ENCODE measurements around the gene FAM169A. TPM values are rescaled to one million over a fixed set of nuclear protein-coding genes. Genes with fewer than 3 reads are reported as not detected.
A peak's percentile ranks its signal among the peaks of the same experiment; 100 is the strongest.

Gene FAM169A
- total RNA-seq, 5 donors from 2014 or later (not counting 1 experiment from before 2014, with no cell fraction given), result 12.5 to 15.9 (median 12.6) TPM

DNA sequence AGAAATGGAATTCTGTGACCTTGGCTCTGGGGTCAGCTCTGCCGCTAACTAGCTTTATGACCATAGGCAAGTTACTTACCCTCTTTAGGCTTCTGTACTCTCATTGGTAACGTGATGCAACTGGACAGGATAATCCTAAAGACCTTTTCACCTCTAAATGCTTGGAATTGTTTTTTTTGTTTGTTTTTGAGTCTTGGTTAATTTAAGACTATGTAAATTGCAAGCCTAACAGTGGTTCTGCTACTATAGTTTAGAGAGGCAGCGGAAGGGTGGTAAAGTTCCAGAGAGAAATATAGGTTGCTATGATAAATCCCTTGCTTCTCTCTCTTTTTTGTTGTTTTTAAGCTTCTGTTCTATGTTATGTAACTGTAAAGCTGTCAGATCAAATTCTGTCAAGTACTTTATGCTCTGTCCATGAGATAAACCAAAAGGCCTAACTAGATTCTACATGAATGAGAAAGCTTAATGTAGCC lies 17.6 kb downstream of the FAM169A start:
- H3K36me3 Mint-ChIP-seq, result no peaks in the 10 kb centered on the region
- no peak overlapping the region for H3K4me3 ChIP-seq (ENCODE audit: control insufficient read depth in 1 of 2, extremely low read depth in 1 of 2, low read length in 1 of 2)
- no peak overlapping the region for H3K27ac Mint-ChIP-seq
- CTCF ChIA-PET, result no interaction called here
- no peaks in the 10 kb centered on the region for H3K27me3 ChIP-seq (replicated peaks in 1 of 2; ENCODE audit: control insufficient read depth in 2 of 2, extremely low read depth in 1 of 2, insufficient read depth in 2 of 2, low read length in 1 of 2)
- no peaks in the 10 kb centered on the region for H3K9me3 ChIP-seq
- no peaks in the 10 kb centered on the region for H3K36me3 ChIP-seq (ENCODE audit: control insufficient read depth in 2 of 2, extremely low read depth in 1 of 2, insufficient read depth in 1 of 2, low read length in 1 of 2)
- H3K27me3 Mint-ChIP-seq, result no peaks in the 10 kb centered on the region
- POLR2A ChIA-PET, result interaction anchor here in 1 of 2 donors (1.1 kb wide), 1 partner anchor 8 kb away, joined by 5 read pairs; no protein-coding TSS in a partner anchor
- no peaks in the 10 kb centered on the region for H3K9me3 Mint-ChIP-seq
- peaks cover 0 to 4% of the 10 kb centered on the region in 2 experiments for H3K4me1 ChIP-seq (ENCODE audit: control insufficient read depth in 1 of 2, extremely low read depth in 1 of 2, insufficient read depth in 2 of 2, low read length in 2 of 2)
- H3K4me1 Mint-ChIP-seq, result peaks cover 59 to 71% (median 66%) of the 10 kb centered on the region in 3 donors
- WGBS (ENCODE audit: insufficient coverage), result no CpG with 5 or more reads among the region's 3 CpGs
- H3K27ac ChIP-seq (ENCODE audit: low read length), result no peak overlapping the region
- no peak overlapping the region for H3K4me3 Mint-ChIP-seq
- no peak for ATAC-seq (replicated peaks in 1 of 4)
- DNase-seq, result no peak

DNA sequence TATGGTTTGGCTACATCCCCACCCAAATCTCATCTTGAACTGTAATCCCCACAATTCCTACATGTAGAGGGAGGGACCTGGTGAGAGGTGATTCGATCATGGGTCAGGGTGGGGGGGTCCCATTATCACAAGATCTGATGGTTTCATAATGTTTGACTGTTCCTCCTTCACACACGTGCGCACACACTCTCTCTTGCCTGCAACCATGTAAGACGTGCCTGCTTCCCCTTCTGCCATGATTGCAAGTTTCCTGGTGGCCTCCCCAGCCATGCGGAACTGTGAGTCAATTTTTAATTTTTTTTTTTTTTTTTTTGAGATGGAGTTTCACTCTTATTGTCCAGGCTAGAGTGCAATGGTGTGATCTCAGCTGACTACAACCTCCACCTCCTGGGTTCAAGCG lies 27.0 kb downstream of the FAM169A start:
- Mint-ChIP-seq H3K36me3 (peaks cover 25% of the 10 kb centered on the region), H3K4me3 (no peak overlapping the region), H3K9me3 (no peaks in the 10 kb centered on the region), H3K27ac (no peak overlapping the region), H3K4me1 (peaks cover 18 to 31% (median 24%) of the 10 kb centered on the region in 3 donors), H3K27me3 (no peaks in the 10 kb centered on the region)
- Histone ChIP-seq H3K4me3 (ENCODE audit: control insufficient read depth in 1 of 2, extremely low read depth in 1 of 2, low read length in 1 of 2) (no peak overlapping the region), H3K36me3 (ENCODE audit: control insufficient read depth in 2 of 2, extremely low read depth in 1 of 2, insufficient read depth in 1 of 2, low read length in 1 of 2) (peaks cover 0 to 5% of the 10 kb centered on the region in 2 donors), H3K27ac (ENCODE audit: low read length) (no peak overlapping the region), H3K9me3 (no peaks in the 10 kb centered on the region), H3K4me1 (ENCODE audit: control insufficient read depth in 1 of 2, extremely low read depth in 1 of 2, insufficient read depth in 2 of 2, low read length in 2 of 2) (peaks cover 0 to 8% of the 10 kb centered on the region in 2 experiments), H3K27me3 (replicated peaks in 1 of 2; ENCODE audit: control insufficient read depth in 2 of 2, extremely low read depth in 1 of 2, insufficient read depth in 2 of 2, low read length in 1 of 2) (no peaks in the 10 kb centered on the region)
- WGBS (ENCODE audit: insufficient coverage), result no CpG with 5 or more reads among the region's 6 CpGs
- ATAC-seq (replicated peaks in 1 of 4) (no peak), DNase-seq (no peak)
- ChIA-PET POLR2A (no interaction called here), CTCF (interaction anchor here in 1 of 2 donors (0.6 kb wide), 1 partner anchor 78 kb away, joined by 4 read pairs; no protein-coding TSS in a partner anchor)

- no peaks in the 10 kb centered on the region for H3K27me3 Mint-ChIP-seq
- peaks cover 13 to 26% (median 16%) of the 10 kb centered on the region in 3 donors for H3K4me1 Mint-ChIP-seq
- H3K27me3 ChIP-seq (replicated peaks in 1 of 2; ENCODE audit: control insufficient read depth in 2 of 2, extremely low read depth in 1 of 2, insufficient read depth in 2 of 2, low read length in 1 of 2), result no peaks in the 10 kb centered on the region
- peaks cover 25% of the 10 kb centered on the region for H3K36me3 Mint-ChIP-seq
- H3K27ac ChIP-seq (ENCODE audit: low read length), result no peak overlapping the region
- DNase-seq, result no peak
- H3K4me1 ChIP-seq (ENCODE audit: control insufficient read depth in 1 of 2, extremely low read depth in 1 of 2, insufficient read depth in 2 of 2, low read length in 2 of 2), result peaks cover 0 to 8% of the 10 kb centered on the region in 2 experiments
- WGBS (ENCODE audit: insufficient coverage), result 8% methylated on average over 2 of the region's 2 CpGs
- ChIA-PET POLR2A (interaction anchor here in 1 of 2 donors (0.8 kb wide), 1 partner anchor 14 kb away, joined by 5 read pairs; no protein-coding TSS in a partner anchor), CTCF (interaction anchor here (0.5 to 1.2 kb wide), 4 partner anchors 12 to 82 kb away, joined by 3 to 4 read pairs (median 4); no protein-coding TSS in a partner anchor)
- H3K4me3 ChIP-seq (ENCODE audit: control insufficient read depth in 1 of 2, extremely low read depth in 1 of 2, low read length in 1 of 2), result no peak overlapping the region
- peak overlapping the region; percentile 18 to 32 for H3K27ac Mint-ChIP-seq
- H3K9me3 ChIP-seq, result no peaks in the 10 kb centered on the region
- no peak overlapping the region for H3K4me3 Mint-ChIP-seq
- ATAC-seq (replicated peaks in 1 of 4), result no peak
- H3K9me3 Mint-ChIP-seq, result no peaks in the 10 kb centered on the region
- peaks cover 0 to 7% of the 10 kb centered on the region in 2 donors for H3K36me3 ChIP-seq (ENCODE audit: control insufficient read depth in 2 of 2, extremely low read depth in 1 of 2, insufficient read depth in 1 of 2, low read length in 1 of 2)
These were observed 27.9 kb downstream of the FAM169A start for GRCh38 chr5:74838262-74838661.

GRCh38 chr5:74837115-74837514 lies 29.1 kb downstream of the FAM169A start:
- Mint-ChIP-seq H3K27ac (no peak overlapping the region), H3K27me3 (no peaks in the 10 kb centered on the region), H3K4me3 (no peak overlapping the region), H3K9me3 (no peaks in the 10 kb centered on the region), H3K36me3 (peaks cover 28% of the 10 kb centered on the region), H3K4me1 (peaks cover 9 to 18% (median 11%) of the 10 kb centered on the region in 3 donors)
- Histone ChIP-seq H3K36me3 (ENCODE audit: control insufficient read depth in 2 of 2, extremely low read depth in 1 of 2, insufficient read depth in 1 of 2, low read length in 1 of 2) (peaks cover 0 to 12% of the 10 kb centered on the region in 2 donors), H3K27ac (ENCODE audit: low read length) (no peak overlapping the region), H3K4me1 (ENCODE audit: control insufficient read depth in 1 of 2, extremely low read depth in 1 of 2, insufficient read depth in 2 of 2, low read length in 2 of 2) (peaks cover 0 to 8% of the 10 kb centered on the region in 2 experiments), H3K27me3 (replicated peaks in 1 of 2; ENCODE audit: control insufficient read depth in 2 of 2, extremely low read depth in 1 of 2, insufficient read depth in 2 of 2, low read length in 1 of 2) (no peaks in the 10 kb centered on the region), H3K9me3 (no peaks in the 10 kb centered on the region), H3K4me3 (ENCODE audit: control insufficient read depth in 1 of 2, extremely low read depth in 1 of 2, low read length in 1 of 2) (no peak overlapping the region)
- ATAC-seq (replicated peaks in 1 of 4) (no peak), DNase-seq (no peak)
- ChIA-PET CTCF (no interaction called here), POLR2A (no interaction called here)
- 83% methylated on average over 1 of the region's 1 CpG for WGBS (ENCODE audit: insufficient coverage)

DNA sequence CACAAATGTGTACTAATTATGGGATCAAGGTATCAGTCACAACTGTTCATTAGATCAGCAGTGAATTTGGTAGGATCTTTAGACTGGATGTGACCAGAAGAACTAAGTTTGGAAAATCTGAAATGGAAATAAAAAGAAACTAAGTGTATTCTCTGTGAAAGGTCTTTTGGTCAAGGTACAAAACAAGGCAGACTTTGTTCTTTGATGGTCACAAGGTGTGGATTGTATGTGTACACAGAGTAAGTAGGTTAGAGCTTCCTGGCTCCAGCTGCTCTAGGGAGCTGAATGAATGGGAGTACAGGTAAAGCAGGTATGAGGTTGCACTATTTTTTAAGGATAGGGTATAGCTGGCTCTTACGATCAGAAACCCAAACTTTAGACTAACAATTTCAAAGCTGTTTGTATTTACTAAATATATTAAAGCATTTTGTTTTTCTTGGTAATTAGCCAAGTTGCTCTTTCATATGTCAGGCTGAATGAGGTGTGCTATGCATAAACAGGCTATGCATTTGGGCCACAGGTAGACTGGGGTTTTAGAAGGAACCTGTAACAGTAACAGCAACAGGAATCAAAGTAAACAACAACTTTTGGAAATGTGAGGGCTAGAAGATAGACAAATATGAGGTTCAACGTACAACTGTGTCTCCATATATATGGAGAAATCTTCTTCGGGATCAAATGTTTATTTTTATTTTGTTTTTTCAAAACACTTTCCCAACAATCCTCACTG lies 32.5 kb downstream of the FAM169A start:
- CTCF ChIA-PET, result no interaction called here
- Mint-ChIP-seq H3K36me3 (peaks cover 39% of the 10 kb centered on the region), H3K4me1 (peaks cover 6 to 16% (median 7%) of the 10 kb centered on the region in 3 donors), H3K27ac (no peak overlapping the region), H3K27me3 (no peaks in the 10 kb centered on the region), H3K4me3 (no peak overlapping the region), H3K9me3 (no peaks in the 10 kb centered on the region)
- no peak for ATAC-seq (replicated peaks in 1 of 4)
- DNase-seq, result no peak
- peaks cover 0 to 5% of the 10 kb centered on the region in 2 experiments for H3K4me1 ChIP-seq (ENCODE audit: control insufficient read depth in 1 of 2, extremely low read depth in 1 of 2, insufficient read depth in 2 of 2, low read length in 2 of 2)
- no peak overlapping the region for H3K4me3 ChIP-seq (ENCODE audit: control insufficient read depth in 1 of 2, extremely low read depth in 1 of 2, low read length in 1 of 2)
- peaks cover 0 to 12% of the 10 kb centered on the region in 2 donors for H3K36me3 ChIP-seq (ENCODE audit: control insufficient read depth in 2 of 2, extremely low read depth in 1 of 2, insufficient read depth in 1 of 2, low read length in 1 of 2)
- H3K9me3 ChIP-seq, result no peaks in the 10 kb centered on the region
- H3K27ac ChIP-seq (ENCODE audit: low read length), result no peak overlapping the region
- no peaks in the 10 kb centered on the region for H3K27me3 ChIP-seq (replicated peaks in 1 of 2; ENCODE audit: control insufficient read depth in 2 of 2, extremely low read depth in 1 of 2, insufficient read depth in 2 of 2, low read length in 1 of 2)
- whole genome bisulfite sequencing (ENCODE audit: insufficient coverage), result no CpG with 5 or more reads among the region's 3 CpGs
- POLR2A ChIA-PET, result no interaction called here

DNA sequence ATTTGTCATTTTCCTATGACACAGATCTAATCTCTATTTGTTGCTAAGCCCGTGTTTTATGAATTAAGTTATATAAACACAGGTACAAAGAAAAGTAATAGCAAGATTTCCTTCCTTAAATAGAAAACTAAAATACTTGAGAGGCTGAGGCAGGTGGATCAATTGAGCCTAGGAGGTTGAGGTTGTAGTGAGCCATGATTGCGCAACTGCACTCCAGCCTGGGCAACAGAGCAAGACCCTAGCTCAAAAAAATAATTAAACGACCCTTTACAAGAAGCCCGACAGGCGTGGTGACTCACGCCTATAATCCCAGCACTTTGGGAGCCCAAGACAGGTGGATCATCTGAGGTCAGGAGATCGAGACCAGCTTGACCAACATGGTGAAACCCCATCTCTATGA lies 36.8 kb downstream of the FAM169A start:
- H3K36me3 Mint-ChIP-seq, result peaks cover 19% of the 10 kb centered on the region
- no peaks in the 10 kb centered on the region for H3K9me3 Mint-ChIP-seq

More for the DNA sequence above, 36.8 kb downstream of the FAM169A start:
- no peak overlapping the region for H3K4me3 Mint-ChIP-seq
- H3K27ac Mint-ChIP-seq, result no peak overlapping the region
- Histone ChIP-seq H3K27ac (ENCODE audit: low read length) (no peak overlapping the region), H3K4me1 (ENCODE audit: control insufficient read depth in 1 of 2, extremely low read depth in 1 of 2, insufficient read depth in 2 of 2, low read length in 2 of 2) (no peaks in the 10 kb centered on the region), H3K4me3 (ENCODE audit: control insufficient read depth in 1 of 2, extremely low read depth in 1 of 2, low read length in 1 of 2) (no peak overlapping the region), H3K36me3 (ENCODE audit: control insufficient read depth in 2 of 2, extremely low read depth in 1 of 2, insufficient read depth in 1 of 2, low read length in 1 of 2) (peaks cover 0 to 8% of the 10 kb centered on the region in 2 donors), H3K9me3 (no peaks in the 10 kb centered on the region), H3K27me3 (replicated peaks in 1 of 2; ENCODE audit: control insufficient read depth in 2 of 2, extremely low read depth in 1 of 2, insufficient read depth in 2 of 2, low read length in 1 of 2) (no peaks in the 10 kb centered on the region)
- 100% methylated on average over 4 of the region's 7 CpGs for WGBS (ENCODE audit: insufficient coverage)
- ATAC-seq (replicated peaks in 1 of 4) (no peak), DNase-seq (no peak)
- H3K4me1 Mint-ChIP-seq, result peaks cover 0 to 5% (median 0%) of the 10 kb centered on the region in 3 donors
- POLR2A ChIA-PET, result no interaction called here
- CTCF ChIA-PET, result no interaction called here
- H3K27me3 Mint-ChIP-seq, result no peaks in the 10 kb centered on the region
